Spleen (tissue), 11 donors: Measurements from ENCODE around the gene CCDC170. TPM values are rescaled to one million over a fixed set of nuclear protein-coding genes. Genes with fewer than 3 reads are reported as not detected.

Experiments
- DNase-seq: peaks from one replicate; pipeline ENCODE4 v3.0.0-alpha.2; 2020
- H3K27ac ChIP-seq, 8 donors: fragments of 200-600 bp; sonication (generic) in 7 of 8; 1 replicate in 4 of 8; 2 replicates in 4 of 8; pipeline versions ENCODE4 v1.5.0 to v1.8.0; 2016 to 2021; ENCODE audit warnings: inconsistent platforms in 4 of 8, mild to moderate bottlenecking in 4 of 8, moderate library complexity in 1 of 8
- H3K27me3 ChIP-seq, 7 donors: fragments of 200-600 bp; sonication (generic) in 6 of 7; replicated peaks in 1 of 7; 1 replicate in 4 of 7; 2 replicates in 3 of 7; pipeline versions ENCODE4 v1.5.0 to v1.8.0; 2016 to 2021; ENCODE audit warnings: inconsistent platforms in 3 of 7, mild to moderate bottlenecking in 1 of 7
- H3K36me3 ChIP-seq, 6 donors: fragments of 200-600 bp; sonication (generic) in 5 of 6; 1 replicate in 4 of 6; 2 replicates in 2 of 6; pipeline versions ENCODE4 v1.5.0 to v1.8.0; 2016 to 2021; ENCODE audit warnings: inconsistent platforms in 2 of 6
- H3K4me1 ChIP-seq, 6 donors: fragments of 200-600 bp; sonication (generic) in 5 of 6; 1 replicate in 3 of 6; 2 replicates in 3 of 6; pipeline versions ENCODE4 v1.5.0 to v1.8.0; 2016 to 2021; ENCODE audit warnings: inconsistent platforms in 3 of 6
- H3K4me3 ChIP-seq, 8 donors: fragments of 200-600 bp; sonication (generic) in 7 of 8; 1 replicate in 4 of 8; 2 replicates in 4 of 8; pipeline versions ENCODE4 v1.5.0 to v1.8.0; 2016 to 2021; ENCODE audit warnings: inconsistent platforms in 4 of 8, mild to moderate bottlenecking in 4 of 8, moderate library complexity in 2 of 8
- H3K9me3 ChIP-seq, 8 donors: fragments of 200-600 bp; sonication (generic) in 7 of 8; 1 replicate in 4 of 8; 2 replicates in 4 of 8; pipeline versions ENCODE4 v1.5.0 to v1.8.0; 2016 to 2021; ENCODE audit warnings: inconsistent platforms in 4 of 8
- POLR2A ChIP-seq, 3 donors: fragments of 450-650 bp; IDR thresholded peaks; one replicate each; pipeline ENCODE4 v1.5.1; 2017; ENCODE audit warnings: antibody characterized with exemption in 3 of 3, mild to moderate bottlenecking in 1 of 3
- POLR2AphosphoS5 ChIP-seq, 3 donors: sonication (generic); formaldehyde crosslinking; IDR thresholded peaks; one replicate each; pipeline ENCODE4 v1.5.1; 2017; ENCODE audit warnings: antibody characterized with exemption in 3 of 3
- WGBS, 5 donors: extraction: QIAGEN DNeasy Blood & Tissue Kit in 3 of 5; methylation state at CpG; one replicate each; pipeline versions ENCODE4 v1.1.5 to v1.1.7; 2013 to 2018; 5-methylcytosine and 5-hydroxymethylcytosine counted together
- intact Hi-C: fragments of 100-400 bp; cut with DNase I; formaldehyde crosslinking; loops from one replicate; pipeline ENCODE4 v1.15.0; 2023; ENCODE audit warnings: low total_unique reads
- polyA plus RNA-seq, 3 donors: library from polyadenylated mRNA; stranded (reverse); fragments of 200-250 nt; gene quantifications; one replicate each; pipeline ENCODE4 v1.2.1, GENCODE V29; 2013
- total RNA-seq, 7 donors: library from RNA; depleted of rRNA in 3 of 7; stranded (reverse); fragments of >200 nt in 3 of 7; fragmentation: NEBNext Ultra II Directional in 4 of 7; extraction: Animal tissue kit (Norgen Biotek cat#: 25700) in 4 of 7; gene quantifications; one replicate each; pipeline versions ENCODE4 v1.1.0 to v1.2.1, GENCODE V29; 2016 to 2021
- TF ChIP-seq, protein P1 (sequence below), 11 experiments: fragments of 200-600 bp in 7 of 11; fragments of 450-650 bp in 4 of 11; sonication (generic) in 4 of 11; IDR thresholded peaks in 8 of 11; conservative IDR thresholded peaks in 3 of 11; 1 replicate in 7 of 11; 2 replicates in 4 of 11; pipeline versions ENCODE4 v1.4.0 to v1.8.0; 2016 to 2021; ENCODE audit warnings: antibody characterized with exemption in 11 of 11, inconsistent platforms in 4 of 11, mild to moderate bottlenecking in 1 of 11
- donor health status: healthy with polysubstance abuse.
- donor health status: DM: no; HTN: no; CAD: no; lungs with moderate emphysema.
- donor health status: DM: no; HTN: no; CAD: no.
- donor health status: Bipolar disorder and iron deficiency.
- donor health status: healthy.
- donor health status: DM: no; HTN: no; CAD: no.
- donor health status: DM: yes; HTN: yes; CAD: no.

The CCDC170 gene
- total and polyA plus RNA-seq, 10 donors: 0.49 to 4.3 (median 2.2) TPM

DNA sequence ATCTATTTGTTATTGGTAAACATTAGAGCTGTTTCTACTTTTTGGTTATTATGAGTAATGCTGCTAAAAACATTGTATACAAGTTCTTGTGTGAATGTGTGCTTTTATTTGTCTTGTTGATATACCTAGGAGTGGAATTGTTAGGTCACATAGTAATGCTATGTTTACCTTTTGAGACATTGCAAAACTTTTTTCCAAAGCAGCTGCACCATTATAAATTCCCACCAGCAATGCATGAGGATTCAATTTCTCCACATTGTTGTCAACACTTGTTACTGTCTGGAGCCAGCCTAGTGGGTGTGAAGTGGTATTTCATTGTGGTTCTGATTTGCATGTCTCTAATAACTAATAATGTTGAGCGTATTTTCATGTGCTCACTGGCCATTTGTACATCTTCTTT, 145.9 kb downstream of the CCDC170 start:
- H3K27ac ChIP-seq: no peak overlapping the region
- H3K36me3 ChIP-seq: no peaks in the 10 kb centered on the region
- peaks cover 0 to 11% (median 3%) of the 10 kb centered on the region in 8 donors for H3K9me3 ChIP-seq
- intact Hi-C loops: no loop called here
- WGBS, 5 donors: 70 to 97% (median 81%) methylated on average over 1 of the region's 1 CpG
- H3K4me3 ChIP-seq: no peak overlapping the region
- DNase-seq: no peak
- no peaks in the 10 kb centered on the region for H3K4me1 ChIP-seq
- no peaks in the 10 kb centered on the region for H3K27me3 ChIP-seq
- no peak for TF ChIP-seq POLR2A (IDR thresholded peaks at IDR 0.05)
- TF ChIP-seq, protein P1, sequence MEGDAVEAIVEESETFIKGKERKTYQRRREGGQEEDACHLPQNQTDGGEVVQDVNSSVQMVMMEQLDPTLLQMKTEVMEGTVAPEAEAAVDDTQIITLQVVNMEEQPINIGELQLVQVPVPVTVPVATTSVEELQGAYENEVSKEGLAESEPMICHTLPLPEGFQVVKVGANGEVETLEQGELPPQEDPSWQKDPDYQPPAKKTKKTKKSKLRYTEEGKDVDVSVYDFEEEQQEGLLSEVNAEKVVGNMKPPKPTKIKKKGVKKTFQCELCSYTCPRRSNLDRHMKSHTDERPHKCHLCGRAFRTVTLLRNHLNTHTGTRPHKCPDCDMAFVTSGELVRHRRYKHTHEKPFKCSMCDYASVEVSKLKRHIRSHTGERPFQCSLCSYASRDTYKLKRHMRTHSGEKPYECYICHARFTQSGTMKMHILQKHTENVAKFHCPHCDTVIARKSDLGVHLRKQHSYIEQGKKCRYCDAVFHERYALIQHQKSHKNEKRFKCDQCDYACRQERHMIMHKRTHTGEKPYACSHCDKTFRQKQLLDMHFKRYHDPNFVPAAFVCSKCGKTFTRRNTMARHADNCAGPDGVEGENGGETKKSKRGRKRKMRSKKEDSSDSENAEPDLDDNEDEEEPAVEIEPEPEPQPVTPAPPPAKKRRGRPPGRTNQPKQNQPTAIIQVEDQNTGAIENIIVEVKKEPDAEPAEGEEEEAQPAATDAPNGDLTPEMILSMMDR (IDR thresholded peaks at IDR 0.05 in 8 of 11, conservative IDR thresholded peaks at IDR 0.05 in 3 of 11): no peak
- TF ChIP-seq POLR2AphosphoS5 (IDR thresholded peaks at IDR 0.05): no peak

DNA sequence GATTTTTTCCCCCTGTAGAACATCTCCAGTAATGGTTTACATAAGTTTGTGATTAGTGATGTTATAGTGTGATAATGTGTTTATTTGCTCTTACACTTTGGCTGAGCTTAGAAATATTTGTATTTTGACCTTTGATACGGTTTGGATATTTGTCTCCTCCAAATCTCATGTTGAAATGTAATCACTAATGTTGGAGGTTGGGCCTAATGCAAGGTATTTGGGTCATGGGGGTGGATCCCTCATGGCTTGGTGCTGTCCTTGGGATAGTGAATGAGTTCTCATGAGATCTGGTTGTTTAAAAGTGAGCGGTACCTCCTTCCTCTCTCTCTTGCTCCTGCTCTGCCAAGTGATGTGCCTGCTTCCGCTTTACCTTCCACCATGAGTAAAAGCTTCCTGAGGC, 147.2 kb downstream of the CCDC170 start:
- Histone ChIP-seq H3K27ac (no peak overlapping the region), H3K4me1 (no peaks in the 10 kb centered on the region), H3K4me3 (no peak overlapping the region), H3K27me3 (no peaks in the 10 kb centered on the region), H3K36me3 (no peaks in the 10 kb centered on the region), H3K9me3 (peaks cover 0 to 11% (median 3%) of the 10 kb centered on the region in 8 donors)
- TF ChIP-seq POLR2AphosphoS5 (IDR thresholded peaks at IDR 0.05) (no peak), POLR2A (IDR thresholded peaks at IDR 0.05) (no peak)
- TF ChIP-seq, protein P1 (IDR thresholded peaks at IDR 0.05 in 8 of 11, conservative IDR thresholded peaks at IDR 0.05 in 3 of 11): no peak
- no peak for DNase-seq
- 81 to 93% (median 90%) methylated on average over 3 of the region's 3 CpGs for WGBS, 5 donors
- intact Hi-C loops: no loop called here

DNA sequence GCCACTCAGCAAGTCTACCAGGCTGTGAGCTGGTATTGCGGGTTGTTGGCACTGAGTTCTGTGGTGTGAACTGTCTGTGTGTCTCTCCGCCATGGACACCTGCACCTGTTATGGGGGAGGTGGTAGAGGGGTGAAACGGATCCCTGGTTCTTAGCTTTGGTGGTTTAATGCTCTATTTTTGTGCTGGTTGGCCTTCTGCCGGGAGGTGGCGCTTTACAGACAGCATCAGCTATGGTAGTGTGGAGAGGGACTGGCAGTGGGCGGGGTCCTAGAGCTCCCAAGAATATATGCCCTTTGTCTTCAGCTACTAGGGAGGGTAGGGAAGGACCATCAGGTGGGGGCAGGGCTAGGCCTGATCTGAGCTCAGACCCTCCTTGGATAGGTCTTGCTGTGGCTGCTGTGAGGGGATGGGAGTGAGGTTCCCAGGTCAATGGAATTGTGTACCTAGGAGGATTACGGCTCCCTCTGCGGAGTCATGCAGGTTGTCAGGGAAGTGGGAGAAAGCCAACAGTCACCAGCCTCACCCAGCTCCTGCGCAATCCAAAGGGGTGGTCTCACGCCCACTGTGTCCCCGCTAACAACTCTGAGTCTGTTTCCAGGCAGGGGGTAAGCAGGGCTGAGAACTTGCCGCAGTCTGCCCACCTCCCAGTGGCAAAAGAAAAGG, 154.3 kb downstream of the CCDC170 start:
- H3K36me3 ChIP-seq: no peaks in the 10 kb centered on the region
- no peak for DNase-seq
- H3K27me3 ChIP-seq: peaks cover 0 to 9% (median 0%) of the 10 kb centered on the region in 7 donors
- no peak for TF ChIP-seq POLR2AphosphoS5 (IDR thresholded peaks at IDR 0.05)
- TF ChIP-seq, protein P1 (IDR thresholded peaks at IDR 0.05 in 8 of 11, conservative IDR thresholded peaks at IDR 0.05 in 3 of 11): no peak
- no peak for TF ChIP-seq POLR2A (IDR thresholded peaks at IDR 0.05)
- no peaks in the 10 kb centered on the region for H3K9me3 ChIP-seq
- H3K27ac ChIP-seq: no peak overlapping the region
- intact Hi-C loops: no loop called here
- H3K4me3 ChIP-seq: no peak overlapping the region
- no peaks in the 10 kb centered on the region for H3K4me1 ChIP-seq
- WGBS, 5 donors: 81 to 85% (median 83%) methylated on average over 11 to 12 of the region's 12 CpGs

DNA sequence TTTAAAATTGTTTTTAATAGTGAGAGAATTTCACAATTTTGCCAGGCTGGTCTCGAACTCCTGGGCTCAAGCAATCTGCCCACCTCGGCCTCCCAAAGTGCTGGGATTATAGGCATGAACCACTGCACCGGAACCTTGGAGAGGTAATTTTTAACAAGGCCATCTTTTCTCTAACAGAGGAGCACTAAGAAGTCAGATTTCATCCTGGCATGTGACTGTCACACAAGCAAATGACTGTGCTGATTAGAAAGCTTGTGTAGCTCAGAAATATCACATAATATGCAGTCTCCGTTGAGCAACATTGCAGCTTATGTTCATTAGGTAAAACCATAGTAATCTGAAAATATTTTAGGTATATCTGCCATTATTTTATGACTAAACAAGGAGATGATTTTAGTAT, 156.0 kb downstream of the CCDC170 start:
- TF ChIP-seq POLR2AphosphoS5 (IDR thresholded peaks at IDR 0.05) (no peak), POLR2A (IDR thresholded peaks at IDR 0.05) (no peak)
- TF ChIP-seq, protein P1 (IDR thresholded peaks at IDR 0.05 in 8 of 11, conservative IDR thresholded peaks at IDR 0.05 in 3 of 11): no peak
- H3K36me3 ChIP-seq: no peaks in the 10 kb centered on the region
- no peaks in the 10 kb centered on the region for H3K4me1 ChIP-seq
- no peak for DNase-seq
- H3K27ac ChIP-seq: no peak overlapping the region
- peaks cover 2 to 13% (median 6%) of the 10 kb centered on the region in 8 donors for H3K9me3 ChIP-seq
- no peak overlapping the region for H3K4me3 ChIP-seq
- 86 to 89% (median 87%) methylated on average over 4 of the region's 4 CpGs for WGBS, 5 donors
- intact Hi-C loops: no loop called here
- H3K27me3 ChIP-seq: peaks cover 0 to 9% (median 0%) of the 10 kb centered on the region in 7 donors
